CD14-positive monocyte (primary cell): ENCODE measurements around the gene QDPR. TPM values are rescaled to one million over a fixed set of nuclear protein-coding genes. Genes with fewer than 3 reads are reported as not detected.

Experiments
- DNase-seq, 3 donors: peaks; one replicate each; pipeline ENCODE4 v3.0.0-alpha.2; 2011 to 2022
- H2AFZ ChIP-seq: 2 replicates; pipeline ENCODE4 v1.6.0; 2012; ENCODE audit warnings: mild to moderate bottlenecking, low read depth, low read length, inconsistent platforms; ENCODE audit not compliant: insufficient read depth, poor library complexity, severe bottlenecking
- H3K27ac ChIP-seq, 2 donors: 1 replicate in 1 of 2; 2 replicates in 1 of 2; pipeline ENCODE4 v1.5.1; 2012 to 2013; ENCODE audit warnings: low read length in 2 of 2, control low read depth in 1 of 2, inconsistent platforms in 1 of 2, low read depth in 1 of 2, mild to moderate bottlenecking in 1 of 2
- H3K27me3 ChIP-seq, 2 donors: one replicate each; pipeline versions ENCODE4 v1.6.0 to v1.6.1; 2011 to 2013; ENCODE audit warnings: low read length in 2 of 2; ENCODE audit not compliant: control insufficient read depth in 2 of 2, insufficient read depth in 2 of 2
- H3K36me3 ChIP-seq, 2 donors: replicated peaks in 1 of 2; 1 replicate in 1 of 2; 2 replicates in 1 of 2; pipeline versions ENCODE4 v1.5.1 to v1.6.1; 2012 to 2013; ENCODE audit warnings: low read length in 2 of 2, control low read depth in 1 of 2, inconsistent platforms in 1 of 2, mild to moderate bottlenecking in 1 of 2; ENCODE audit not compliant: insufficient read depth in 2 of 2, control insufficient read depth in 1 of 2
- H3K4me1 ChIP-seq, 2 donors: 1 replicate in 1 of 2; 2 replicates in 1 of 2; pipeline versions ENCODE4 v1.5.1 to v1.6.1; 2012 to 2013; ENCODE audit warnings: low read length in 2 of 2, control low read depth in 1 of 2, inconsistent platforms in 1 of 2, mild to moderate bottlenecking in 1 of 2, moderate library complexity in 1 of 2; ENCODE audit not compliant: insufficient read depth in 2 of 2, control insufficient read depth in 1 of 2
- H3K4me2 ChIP-seq: replicated peaks from 2 replicates; pipeline ENCODE3; 2012; ENCODE audit warnings: low read length, moderate library complexity, mild to moderate bottlenecking; ENCODE audit not compliant: poor library complexity, severe bottlenecking; ENCODE audit errors: extremely low read depth
- H3K4me3 ChIP-seq, 3 experiments: fragments of 200-600 bp in 1 of 3; sonication (generic) in 1 of 3; replicated peaks in 1 of 3; 1 replicate in 2 of 3; 2 replicates in 1 of 3; pipeline ENCODE4 v1.5.1; 2011 to 2013; ENCODE audit warnings: low read length in 3 of 3, mild to moderate bottlenecking in 3 of 3, control low read depth in 2 of 3, low read depth in 2 of 3, inconsistent platforms in 1 of 3, moderate library complexity in 1 of 3
- H3K79me2 ChIP-seq: 2 replicates; pipeline ENCODE4 v1.6.0; 2012; ENCODE audit warnings: mild to moderate bottlenecking, control low read depth, inconsistent platforms, low read length, moderate library complexity; ENCODE audit not compliant: insufficient read depth
- H3K9ac ChIP-seq: 2 replicates; pipeline ENCODE4 v1.6.0; 2017; ENCODE audit warnings: low read length, mild to moderate bottlenecking; ENCODE audit not compliant: insufficient read depth, poor library complexity, severe bottlenecking
- H3K9me3 ChIP-seq, 2 donors: replicated peaks in 1 of 2; 1 replicate in 1 of 2; 2 replicates in 1 of 2; pipeline versions ENCODE4 v1.5.1 to v1.6.1; 2012 to 2013; ENCODE audit warnings: low read length in 2 of 2, control low read depth in 1 of 2; ENCODE audit not compliant: control insufficient read depth in 1 of 2, insufficient read depth in 1 of 2
- H4K20me1 ChIP-seq: 2 replicates; pipeline ENCODE4 v1.6.0; 2012; ENCODE audit warnings: mild to moderate bottlenecking, low read length, control low read depth, moderate library complexity; ENCODE audit not compliant: insufficient read depth
- H3K27ac Mint-ChIP-seq, 7 donors: one replicate each; pipeline ENCODE4 v1.8.0; 2020; ENCODE audit warnings: mild to moderate bottlenecking in 7 of 7, mixed read lengths in 7 of 7, moderate library complexity in 6 of 7, inconsistent platforms in 2 of 7
- H3K27me3 Mint-ChIP-seq, 3 donors: one replicate each; pipeline ENCODE4 v1.8.0; 2021 to 2022; ENCODE audit warnings: low read depth in 3 of 3, mild to moderate bottlenecking in 3 of 3, mixed read lengths in 3 of 3, moderate library complexity in 3 of 3, inconsistent platforms in 1 of 3
- H3K36me3 Mint-ChIP-seq, 2 donors: one replicate each; pipeline ENCODE4 v1.8.0; 2020; ENCODE audit warnings: mixed read lengths in 2 of 2, inconsistent platforms in 1 of 2, mild to moderate bottlenecking in 1 of 2
- H3K4me1 Mint-ChIP-seq: one replicate; pipeline ENCODE4 v1.8.0; 2020; ENCODE audit warnings: mild to moderate bottlenecking, mixed read lengths
- H3K4me3 Mint-ChIP-seq, 2 donors: one replicate each; pipeline ENCODE4 v1.8.0; 2020; ENCODE audit warnings: mild to moderate bottlenecking in 2 of 2, mixed read lengths in 2 of 2, moderate library complexity in 1 of 2
- H3K9me3 Mint-ChIP-seq, 7 donors: one replicate each; pipeline ENCODE4 v1.8.0; 2020 to 2022; ENCODE audit warnings: mixed read lengths in 7 of 7, mild to moderate bottlenecking in 6 of 7, moderate library complexity in 6 of 7, inconsistent platforms in 2 of 7
- CTCF ChIP-seq: fragments of 200-600 bp; IDR thresholded peaks from one replicate; pipeline ENCODE4 v1.8.0; 2022; ENCODE audit warnings: antibody characterized with exemption, mild to moderate bottlenecking
- WGBS: methylation state at CpG from one replicate; pipeline ENCODE4 v1.1.5; 2013; ENCODE audit warnings: missing lambda C conversion rate; ENCODE audit not compliant: insufficient coverage; 5-methylcytosine and 5-hydroxymethylcytosine counted together
- intact Hi-C, 2 donors: fragments of 100-400 bp; cut with micrococcal nuclease; formaldehyde crosslinking; loops; one replicate each; pipeline versions ENCODE4 v1.15.0 to v1.15.1; 2023
- polyA plus RNA-seq, 3 donors: library from polyadenylated mRNA; depleted of rRNA in 1 of 3; unstranded in 2 of 3; stranded (reverse) in 1 of 3; fragments of 300-500 nt in 2 of 3; fragments of >200 nt in 1 of 3; fragmentation: Illumina TruSeq in 2 of 3; gene quantifications; 1 replicate in 2 of 3; 2 replicates in 1 of 3; pipeline ENCODE4 v1.2.3, GENCODE V29; 2012 to 2021

QDPR gene
- polyA plus RNA-seq, 3 donors, result 15.8 to 31.7 (median 27.7) TPM

GRCh38 chr4:17476853-17477252 is 35.0 kb downstream of the QDPR start:
- Histone ChIP-seq H4K20me1 (no peaks in the 10 kb centered on the region), H3K79me2 (no peaks in the 10 kb centered on the region), H3K4me3 (peak overlapping the region in 2 of 3 experiments; percentile 16 to 65), H3K4me2 (peak overlapping the region; percentile 70), H3K27me3 (no peaks in the 10 kb centered on the region), H3K9me3 (peaks cover 0 to 5% of the 10 kb centered on the region in 2 donors), H3K27ac (peak overlapping the region; percentile 4 to 79), H3K36me3 (no peaks in the 10 kb centered on the region), H3K4me1 (peaks cover 15 to 20% of the 10 kb centered on the region in 2 donors), H3K9ac (peak overlapping the region; percentile 39), H2AFZ (peak overlapping the region; percentile 72)
- H3K27ac Mint-ChIP-seq, result peak overlapping the region; percentile 64 to 89 (median 86)
- H3K4me3 Mint-ChIP-seq, result peak overlapping the region; percentile 70 to 85
- intact Hi-C loops, result loop anchor here in 1 of 2 donors (10.0 kb wide), 1 partner anchor 1182 kb away; no protein-coding TSS in a partner anchor
- 0% methylated on average over 1 of the region's 3 CpGs for WGBS
- H3K27me3 Mint-ChIP-seq, result no peaks in the 10 kb centered on the region
- no peaks in the 10 kb centered on the region for H3K36me3 Mint-ChIP-seq
- DNase-seq, result peak; percentile 33 to 41 (median 37)
- peaks cover 21% of the 10 kb centered on the region for H3K4me1 Mint-ChIP-seq
- peaks cover 0 to 1% (median 0%) of the 10 kb centered on the region in 7 donors for H3K9me3 Mint-ChIP-seq
- no peak for TF ChIP-seq CTCF

- TF ChIP-seq CTCF, result no peak
Observed at GRCh38 chr4:17475481-17475880, 36.4 kb downstream of the QDPR start.

More at GRCh38 chr4:17475481-17475880, 36.4 kb downstream of the QDPR start:
- DNase-seq, result no peak
- Mint-ChIP-seq H3K9me3 (peaks cover 0 to 3% (median 1%) of the 10 kb centered on the region in 7 donors), H3K36me3 (no peaks in the 10 kb centered on the region), H3K27me3 (no peaks in the 10 kb centered on the region), H3K4me3 (no peak overlapping the region), H3K27ac (no peak overlapping the region), H3K4me1 (peaks cover 21% of the 10 kb centered on the region)
- Histone ChIP-seq H3K27me3 (no peaks in the 10 kb centered on the region), H3K4me3 (no peak overlapping the region), H3K36me3 (no peaks in the 10 kb centered on the region), H2AFZ (no peak overlapping the region), H3K27ac (no peak overlapping the region), H3K4me2 (no peak overlapping the region), H3K4me1 (peaks cover 15 to 20% of the 10 kb centered on the region in 2 donors), H3K9me3 (no peaks in the 10 kb centered on the region), H3K79me2 (no peaks in the 10 kb centered on the region), H3K9ac (no peak overlapping the region), H4K20me1 (no peaks in the 10 kb centered on the region)
- intact Hi-C loops, result loop anchor here in 1 of 2 donors (10.0 kb wide), 1 partner anchor 1181 kb away; no protein-coding TSS in a partner anchor
